Spinal cord (tissue), 10 donors: ENCODE results near the gene GUCD1. TPM values are rescaled to one million over a fixed set of nuclear protein-coding genes. Genes with fewer than 3 reads are reported as not detected.

Experiments
- DNase-seq, 6 donors: peaks; one replicate each; pipeline versions ENCODE4 v3.0.0 to v3.0.0-alpha.2; 2013 to 2015; ENCODE audit warnings: low spot score in 6 of 6, low read depth in 4 of 6
- H3K27ac ChIP-seq: one replicate; pipeline ENCODE4 v1.5.1; 2013; ENCODE audit warnings: low read depth, low read length, control low read depth
- H3K27me3 ChIP-seq: one replicate; pipeline ENCODE4 v1.6.1; 2013; ENCODE audit warnings: low read length; ENCODE audit not compliant: control insufficient read depth, insufficient read depth
- H3K36me3 ChIP-seq: one replicate; pipeline ENCODE4 v1.6.1; 2013; ENCODE audit warnings: low read length; ENCODE audit not compliant: control insufficient read depth, insufficient read depth
- H3K4me1 ChIP-seq: one replicate; pipeline ENCODE4 v1.6.1; 2013; ENCODE audit warnings: low read length; ENCODE audit not compliant: control insufficient read depth, insufficient read depth
- H3K4me3 ChIP-seq: one replicate; pipeline ENCODE4 v1.5.1; 2013; ENCODE audit warnings: low read depth, low read length, control low read depth
- H3K9me3 ChIP-seq: one replicate; pipeline ENCODE4 v1.6.1; 2013; ENCODE audit warnings: low read length; ENCODE audit not compliant: control insufficient read depth, insufficient read depth
- WGBS: methylation state at CpG from one replicate; pipeline ENCODE4 v1.1.5; 2013; ENCODE audit warnings: missing lambda C conversion rate; ENCODE audit not compliant: insufficient coverage; 5-methylcytosine and 5-hydroxymethylcytosine counted together
- polyA plus RNA-seq, 2 donors: library from polyadenylated mRNA; unstranded; fragments of 120-200 nt; gene quantifications; one replicate each; pipeline ENCODE4 v1.2.1, GENCODE V29; 2013; ENCODE audit not compliant: insufficient read length in 2 of 2
- total RNA-seq, 2 donors: library from RNA; depleted of rRNA in 1 of 2; stranded (reverse); fragments of 120-200 nt in 1 of 2; fragments of >200 nt in 1 of 2; gene quantifications; one replicate each; pipeline versions ENCODE4 v1.2.3 to v1.2.4, GENCODE V29; 2013 to 2014
- donor health status: healthy.

GUCD1 gene
- total and polyA plus RNA-seq, 4 donors: 51.7 to 75.1 (median 58.0) TPM

DNA sequence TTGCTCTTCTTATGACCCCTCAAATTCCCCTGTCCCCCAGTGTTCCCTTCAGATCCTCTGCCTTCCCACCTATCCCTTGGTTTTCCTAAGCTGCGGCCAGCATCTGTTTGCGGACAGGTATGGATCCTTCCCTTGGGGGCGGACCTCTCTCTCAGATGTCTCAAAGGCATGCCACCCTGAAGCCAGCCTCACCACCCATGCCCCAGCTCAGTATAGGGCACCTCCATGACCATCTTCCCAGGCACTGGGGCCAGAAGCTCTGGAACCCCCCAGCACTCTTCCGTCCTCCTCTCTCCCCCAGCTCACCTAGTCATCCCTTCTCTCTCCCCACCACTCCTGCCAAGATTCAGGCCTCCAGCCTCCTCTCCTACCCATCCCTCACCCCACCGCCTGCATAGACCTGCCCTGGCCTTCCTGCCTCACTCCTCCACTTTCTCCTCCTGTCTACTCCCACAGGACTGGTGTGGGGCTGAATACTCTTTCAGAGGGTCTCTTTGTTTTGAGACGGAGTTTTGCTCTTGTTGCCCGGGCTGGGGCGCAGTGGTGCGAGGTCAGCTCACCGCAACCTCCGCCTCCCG, 35.7 kb upstream of the GUCD1 start:
- Histone ChIP-seq H3K36me3 (peaks cover 51% of the 10 kb centered on the region), H3K9me3 (no peaks in the 10 kb centered on the region), H3K27me3 (no peaks in the 10 kb centered on the region), H3K4me1 (peaks cover 72% of the 10 kb centered on the region), H3K27ac (no peak overlapping the region), H3K4me3 (no peak overlapping the region)
- no peak for DNase-seq
- 96% methylated on average over 12 of the region's 12 CpGs for WGBS

DNA sequence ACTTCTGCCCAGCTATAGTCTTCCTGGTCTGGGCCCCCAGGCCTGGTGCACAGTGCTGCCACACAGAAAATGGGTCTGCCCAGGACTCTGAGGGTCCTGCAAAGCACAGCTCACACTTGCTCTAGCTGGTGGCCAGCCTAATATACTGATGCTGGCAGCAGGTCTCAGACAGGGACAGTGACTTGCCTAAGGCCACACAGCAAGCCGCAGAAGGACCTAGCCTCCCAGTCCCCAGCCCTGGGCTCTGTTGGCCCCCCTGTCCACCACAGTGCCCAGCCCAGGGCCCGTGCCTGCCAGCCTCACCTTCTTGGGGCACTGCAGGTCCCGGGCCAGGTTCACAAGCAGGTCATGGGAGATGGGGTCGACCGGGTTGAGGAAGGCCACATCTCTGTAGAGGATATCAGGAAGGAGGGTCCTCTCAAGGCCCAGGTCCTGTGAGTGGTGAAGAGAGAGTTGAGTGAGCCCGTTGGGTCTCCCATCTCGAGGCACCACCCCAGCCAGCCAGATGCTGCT, 34.6 kb upstream of the GUCD1 start:
- WGBS: 91% methylated on average over 6 of the region's 7 CpGs
- peak overlapping the region; percentile 92 for H3K27ac ChIP-seq
- no peak overlapping the region for H3K4me3 ChIP-seq
- H3K9me3 ChIP-seq: no peaks in the 10 kb centered on the region
- H3K27me3 ChIP-seq: no peaks in the 10 kb centered on the region
- peaks cover 69% of the 10 kb centered on the region for H3K4me1 ChIP-seq
- no peak for DNase-seq
- H3K36me3 ChIP-seq: peaks cover 62% of the 10 kb centered on the region

DNA sequence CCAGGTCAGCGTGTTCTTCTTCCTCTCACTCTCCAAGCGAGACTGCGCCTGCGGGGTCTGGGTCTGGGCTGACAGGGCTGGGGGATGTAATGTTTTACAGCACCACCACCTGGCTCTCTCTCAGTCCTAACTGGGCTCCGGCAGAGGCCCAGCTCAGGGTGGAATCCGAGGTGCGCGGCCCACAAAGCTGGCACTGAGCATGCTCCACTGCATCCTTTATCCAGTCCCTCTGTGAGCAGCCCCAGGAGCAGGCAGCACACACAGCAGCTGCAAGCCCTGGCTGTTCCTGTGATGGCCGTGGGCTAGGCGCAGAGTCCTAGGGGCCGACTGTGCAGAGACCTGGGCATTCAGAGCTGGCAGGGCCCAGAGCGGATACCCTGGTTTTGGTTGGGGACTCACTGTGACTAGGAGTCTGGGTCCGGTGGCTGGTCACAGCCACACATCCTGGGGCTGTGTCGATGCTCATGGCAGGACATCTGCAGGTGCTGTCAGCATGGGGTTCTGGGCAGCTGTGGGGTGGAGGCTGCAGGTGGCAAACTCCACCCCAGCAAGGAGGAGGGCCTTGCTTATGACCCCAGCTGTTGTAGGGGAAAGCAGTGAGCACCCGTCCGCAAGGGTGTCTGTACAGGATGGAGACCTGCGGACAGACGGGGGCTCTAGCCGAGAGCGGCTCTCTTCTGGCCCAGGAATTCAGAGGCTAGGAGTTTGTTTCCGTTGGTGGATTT, 34.0 kb upstream of the GUCD1 start:
- H3K4me3 ChIP-seq: no peak overlapping the region
- DNase-seq: peak in 1 of 6 donors; percentile 22
- 53% methylated on average over 17 of the region's 21 CpGs for WGBS
- peaks cover 71% of the 10 kb centered on the region for H3K4me1 ChIP-seq
- H3K36me3 ChIP-seq: peaks cover 65% of the 10 kb centered on the region
- peak overlapping the region; percentile 92 for H3K27ac ChIP-seq
- no peaks in the 10 kb centered on the region for H3K27me3 ChIP-seq
- no peaks in the 10 kb centered on the region for H3K9me3 ChIP-seq

DNA sequence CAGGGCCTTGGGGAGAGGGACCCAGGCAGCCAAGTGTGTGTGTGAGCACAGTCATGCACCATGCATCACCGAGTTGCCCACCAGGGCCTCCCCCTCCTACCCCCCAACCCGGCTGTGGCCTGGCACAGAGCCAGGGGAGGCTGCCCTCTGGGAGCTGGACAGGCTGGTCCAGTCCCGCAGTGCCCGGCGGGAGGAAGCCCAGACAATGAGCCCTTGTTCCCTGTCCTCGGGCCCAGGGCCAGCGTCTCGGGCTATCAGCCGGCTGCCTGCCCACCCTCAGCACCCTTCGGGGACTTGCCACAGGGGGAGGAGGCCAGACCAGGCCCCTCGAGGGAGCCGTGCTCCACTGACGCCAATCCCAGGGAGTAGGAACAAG, 33.4 kb upstream of the GUCD1 start:
- H3K36me3 ChIP-seq: peaks cover 67% of the 10 kb centered on the region
- H3K4me1 ChIP-seq: peaks cover 71% of the 10 kb centered on the region
- peak overlapping the region; percentile 92 for H3K27ac ChIP-seq
- peak in 5 of 6 donors; percentile 49 to 93 (median 80) for DNase-seq
- H3K27me3 ChIP-seq: no peaks in the 10 kb centered on the region
- H3K4me3 ChIP-seq: no peak overlapping the region
- 29% methylated on average over 12 of the region's 13 CpGs for WGBS
- no peaks in the 10 kb centered on the region for H3K9me3 ChIP-seq

DNA sequence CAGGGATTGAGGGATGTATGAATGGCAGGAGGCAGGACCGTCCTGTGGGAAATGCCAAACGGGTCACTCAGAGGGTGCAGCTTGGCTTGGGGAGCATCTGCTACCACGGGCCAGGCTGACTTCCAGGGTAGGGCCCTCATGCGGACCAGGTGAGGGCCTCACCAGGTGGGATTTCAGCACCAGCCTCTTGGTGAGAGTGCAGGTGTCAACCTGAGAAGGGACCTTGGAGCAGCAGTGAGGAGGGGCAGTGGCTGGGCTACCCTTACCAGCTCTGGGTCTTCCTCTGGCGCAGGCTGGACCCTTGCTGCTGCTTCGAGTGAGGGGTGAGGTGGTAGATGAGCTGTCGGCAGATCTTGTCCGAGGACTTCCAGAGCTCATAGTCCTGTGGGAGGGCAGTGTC, 33.0 kb upstream of the GUCD1 start:
- no peak for DNase-seq
- Histone ChIP-seq H3K27me3 (no peaks in the 10 kb centered on the region), H3K36me3 (peaks cover 69% of the 10 kb centered on the region), H3K9me3 (no peaks in the 10 kb centered on the region), H3K27ac (peak overlapping the region; percentile 92), H3K4me3 (no peak overlapping the region), H3K4me1 (peaks cover 71% of the 10 kb centered on the region)
- 62% methylated on average over 8 of the region's 8 CpGs for WGBS

DNA sequence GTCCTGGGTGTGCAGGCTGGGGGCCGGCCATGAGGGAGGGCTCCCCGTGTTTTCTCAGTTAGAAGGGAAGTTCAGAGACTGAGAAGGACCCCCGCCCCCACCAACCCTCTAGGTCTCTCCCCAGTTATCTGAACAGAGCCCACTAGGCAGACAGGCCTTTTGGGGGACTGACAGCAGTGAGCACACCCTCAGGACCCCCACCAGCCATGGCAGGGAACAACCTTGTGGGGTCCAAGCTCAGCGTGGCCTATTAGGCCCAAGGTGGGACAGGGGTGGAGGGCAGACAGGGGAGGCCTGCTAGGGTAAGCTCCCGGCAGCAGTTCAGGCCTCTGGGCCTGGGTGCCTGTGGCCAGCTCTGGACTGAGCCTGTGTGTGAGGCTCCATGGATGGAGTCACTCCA, 32.3 kb upstream of the GUCD1 start:
- Histone ChIP-seq H3K4me1 (peaks cover 69% of the 10 kb centered on the region), H3K9me3 (no peaks in the 10 kb centered on the region), H3K27me3 (no peaks in the 10 kb centered on the region), H3K4me3 (no peak overlapping the region), H3K36me3 (peaks cover 69% of the 10 kb centered on the region), H3K27ac (no peak overlapping the region)
- DNase-seq: no peak
- WGBS: 93% methylated on average over 2 of the region's 5 CpGs

- peaks cover 57% of the 10 kb centered on the region for H3K4me1 ChIP-seq
- H3K9me3 ChIP-seq: no peaks in the 10 kb centered on the region
- WGBS: 94% methylated on average over 24 of the region's 24 CpGs
- H3K4me3 ChIP-seq: no peak overlapping the region
- H3K27me3 ChIP-seq: no peaks in the 10 kb centered on the region
- no peak overlapping the region for H3K27ac ChIP-seq
- peaks cover 65% of the 10 kb centered on the region for H3K36me3 ChIP-seq
- no peak for DNase-seq
These were observed 31.1 kb upstream of the GUCD1 start for GRCh38 chr22:24585927-24586546.

DNA sequence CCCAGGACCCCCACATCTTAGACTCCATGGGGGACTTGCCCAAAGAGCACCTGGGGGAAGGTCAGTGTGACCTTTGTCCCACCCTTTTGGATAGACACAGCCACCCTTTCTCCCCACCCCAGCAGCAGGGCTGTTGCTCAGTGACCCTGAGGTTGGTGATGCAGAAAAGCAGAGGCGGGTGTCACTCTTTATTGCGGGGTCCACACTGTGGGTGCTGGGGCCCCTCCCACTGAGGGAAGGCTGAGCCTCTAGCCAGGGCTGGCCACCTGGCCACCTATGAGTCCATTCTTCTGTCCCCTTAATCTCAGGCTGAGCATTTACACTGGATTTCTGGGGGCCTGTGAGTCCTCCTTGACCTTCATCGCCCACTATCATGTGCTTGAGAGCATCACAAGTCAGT, 30.5 kb upstream of the GUCD1 start:
- peaks cover 60% of the 10 kb centered on the region for H3K36me3 ChIP-seq
- no peaks in the 10 kb centered on the region for H3K27me3 ChIP-seq
- H3K4me3 ChIP-seq: no peak overlapping the region
- no peak for DNase-seq
- 98% methylated on average over 3 of the region's 3 CpGs for WGBS
- no peaks in the 10 kb centered on the region for H3K9me3 ChIP-seq
- peaks cover 52% of the 10 kb centered on the region for H3K4me1 ChIP-seq
- no peak overlapping the region for H3K27ac ChIP-seq

GRCh38 chr22:24584871-24585411, 30.0 kb upstream of the GUCD1 start:
- no peak for DNase-seq
- H3K4me1 ChIP-seq: peaks cover 48% of the 10 kb centered on the region
- no peaks in the 10 kb centered on the region for H3K9me3 ChIP-seq
- WGBS: 72% methylated on average over 8 of the region's 10 CpGs
- H3K27ac ChIP-seq: no peak overlapping the region
- H3K27me3 ChIP-seq: no peaks in the 10 kb centered on the region
- H3K36me3 ChIP-seq: peaks cover 58% of the 10 kb centered on the region
- no peak overlapping the region for H3K4me3 ChIP-seq
